Measurements from ENCODE around the gene LMTK2. TPM values are rescaled to one million over a fixed set of nuclear protein-coding genes. Genes with fewer than 3 reads are reported as not detected.

Gene LMTK2
- total RNA-seq, 1 experiment from 2014 or later, result 17.8 TPM

- no peak overlapping the region for H3K4me3 ChIP-seq (replicated peaks in 1 of 2; ENCODE audit: low read depth in 1 of 2, low read length in 2 of 2)
- BruUV-seq (replicated peaks), result no TSS peak
- H3K36me3 ChIP-seq (ENCODE audit: control insufficient read depth in 1 of 2, insufficient read depth in 2 of 2, low read length in 2 of 2), result no peaks in the 10 kb centered on the region
- no peaks in the 10 kb centered on the region for H3K4me1 ChIP-seq (ENCODE audit: control insufficient read depth in 1 of 2, insufficient read depth in 2 of 2, low read length in 2 of 2)
- no peaks in the 10 kb centered on the region for H3K27me3 ChIP-seq (ENCODE audit: insufficient read depth, low read length)
- no peak overlapping the region for H2AFZ ChIP-seq (ENCODE audit: low read depth, low read length, poor library complexity, severe bottlenecking)
- no peak overlapping the region for H3K9ac ChIP-seq (ENCODE audit: low read length)
- no peaks in the 10 kb centered on the region for H4K20me1 ChIP-seq (ENCODE audit: insufficient read depth)
- no peaks in the 10 kb centered on the region for H3K9me2 ChIP-seq (ENCODE audit: insufficient read depth)
- RAD21 ChIA-PET (ENCODE audit: low non-redundant PET in 1 of 2, low total read pairs in 2 of 2, uncharacterized antibody in 2 of 2, unreplicated experiment in 2 of 2), result no interaction called here
- CTCF ChIA-PET, result interaction anchor here (0.8 kb wide), 1 partner anchor 58 kb away, joined by 3 read pairs; no protein-coding TSS in a partner anchor
- DNase-seq (ENCODE audit: low read depth, low spot score) (no peak), ATAC-seq (no peak)
- H3K9me3 ChIP-seq (ENCODE audit: control insufficient read depth in 1 of 2, insufficient read depth in 1 of 2, low read depth in 1 of 2, low read length in 2 of 2), result no peaks in the 10 kb centered on the region
- H3K4me2 ChIP-seq (ENCODE audit: low read length), result no peak overlapping the region
- no peak for TF ChIP-seq ZBTB33 (IDR thresholded peaks at IDR 0.05; ENCODE audit: extremely low read depth, insufficient replicate concordance, low read length)
- intact Hi-C loops (cut with micrococcal nuclease), result no loop called here
- H3K79me2 ChIP-seq (ENCODE audit: insufficient read depth, low read length), result no peaks in the 10 kb centered on the region
- no peak overlapping the region for H3K27ac ChIP-seq (ENCODE audit: low read depth, low read length)
- POLR2A ChIA-PET, result no interaction called here
Observed at GRCh38 chr7:98079891-98080648, 26.6 kb upstream of the LMTK2 start.

DNA sequence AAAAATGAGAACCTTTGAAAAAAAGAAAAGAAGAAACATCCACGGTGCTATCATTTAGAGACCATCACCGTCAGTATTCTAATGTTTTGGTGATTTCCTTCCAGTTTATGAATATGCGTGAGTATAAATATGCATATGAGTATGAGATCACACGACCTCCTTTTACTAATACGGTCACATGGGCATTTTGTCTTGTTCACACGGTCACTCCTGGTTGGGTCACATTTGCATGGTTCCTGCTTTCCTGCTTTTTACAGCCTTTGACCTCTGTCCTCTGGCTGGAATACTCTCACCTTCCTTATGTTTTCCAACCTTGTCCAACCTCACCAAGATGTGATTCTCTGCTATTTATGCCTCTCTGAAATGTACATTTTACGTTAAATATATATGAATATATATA, 25.3 kb upstream of the LMTK2 start:
- no peak overlapping the region for H3K4me3 ChIP-seq (replicated peaks in 1 of 2; ENCODE audit: low read depth in 1 of 2, low read length in 2 of 2)
- H3K9me3 ChIP-seq (ENCODE audit: control insufficient read depth in 1 of 2, insufficient read depth in 1 of 2, low read depth in 1 of 2, low read length in 2 of 2), result no peaks in the 10 kb centered on the region
- H3K4me2 ChIP-seq (ENCODE audit: low read length), result no peak overlapping the region
- H2AFZ ChIP-seq (ENCODE audit: low read depth, low read length, poor library complexity, severe bottlenecking), result no peak overlapping the region
- intact Hi-C loops (cut with micrococcal nuclease), result no loop called here
- CTCF ChIA-PET, result no interaction called here
- ATAC-seq, result no peak
- TF ChIP-seq TCF7L2 (IDR thresholded peaks at IDR 0.05; ENCODE audit: borderline replicate concordance, extremely low read depth, insufficient read depth, insufficient read length) (no peak), SP1 (IDR thresholded peaks at IDR 0.05; ENCODE audit: low read depth) (no peak), CBX3 (IDR thresholded peaks at IDR 0.05; ENCODE audit: low read depth) (no peak), REST (IDR thresholded peaks at IDR 0.05; ENCODE audit: low read depth) (no peak), POLR2AphosphoS5 (IDR thresholded peaks at IDR 0.05; ENCODE audit: low read depth, low read length) (no peak), ELF1 (IDR thresholded peaks at IDR 0.05; ENCODE audit: borderline replicate concordance, low read depth) (no peak), RAD21 (IDR thresholded peaks at IDR 0.05; ENCODE audit: low read depth) (no peak), SRF (IDR thresholded peaks at IDR 0.05; ENCODE audit: low read depth) (no peak), EZH2 (IDR thresholded peaks at IDR 0.05) (no peak)
- H3K36me3 ChIP-seq (ENCODE audit: control insufficient read depth in 1 of 2, insufficient read depth in 2 of 2, low read length in 2 of 2), result no peaks in the 10 kb centered on the region
- BruUV-seq (replicated peaks), result no TSS peak
- H3K4me1 ChIP-seq (ENCODE audit: control insufficient read depth in 1 of 2, insufficient read depth in 2 of 2, low read length in 2 of 2), result no peaks in the 10 kb centered on the region
- POLR2A ChIA-PET, result no interaction called here
- no peaks in the 10 kb centered on the region for H3K9me2 ChIP-seq (ENCODE audit: insufficient read depth)
- H3K27me3 ChIP-seq (ENCODE audit: insufficient read depth, low read length), result no peaks in the 10 kb centered on the region
- H4K20me1 ChIP-seq (ENCODE audit: insufficient read depth), result no peaks in the 10 kb centered on the region
- no peak for DNase-seq (ENCODE audit: low read depth, low spot score)
- RAD21 ChIA-PET (ENCODE audit: low non-redundant PET in 1 of 2, low total read pairs in 2 of 2, uncharacterized antibody in 2 of 2, unreplicated experiment in 2 of 2), result no interaction called here
- H3K9ac ChIP-seq (ENCODE audit: low read length), result no peak overlapping the region
- H3K27ac ChIP-seq (ENCODE audit: low read depth, low read length), result no peak overlapping the region
- H3K79me2 ChIP-seq (ENCODE audit: insufficient read depth, low read length), result no peaks in the 10 kb centered on the region

All from HCT116 (cell line).